Measurements from ENCODE around the gene PDPK1.
A peak's percentile ranks its signal among the peaks of the same experiment; 100 is the strongest.

Gene PDPK1

GRCh38 chr16:2507665-2508064 lies 30.2 kb upstream of the PDPK1 start:
- H3K4me1 ChIP-seq (ENCODE audit: control insufficient read depth, insufficient read depth, low read length, poor library complexity, severe bottlenecking) = peaks cover 7% of the 10 kb centered on the region
- no peaks in the 10 kb centered on the region for H3K36me3 ChIP-seq (ENCODE audit: control insufficient read depth, insufficient read depth, low read length)
- WGBS, 2 experiments (ENCODE audit: insufficient coverage in 2 of 2) = 94 to 97% methylated on average over 11 of the region's 11 CpGs
- no peaks in the 10 kb centered on the region for H3K9me3 ChIP-seq (ENCODE audit: control insufficient read depth, low read length)
- H3K4me3 ChIP-seq (ENCODE audit: extremely low read depth, insufficient read depth, low read length, poor library complexity, severe bottlenecking) = no peak overlapping the region
- no peak overlapping the region for H3K27ac ChIP-seq (ENCODE audit: low read depth, low read length, severe bottlenecking)

- Histone ChIP-seq H3K36me3 (ENCODE audit: control insufficient read depth, insufficient read depth, low read length) (no peaks in the 10 kb centered on the region), H3K27ac (ENCODE audit: low read depth, low read length, severe bottlenecking) (no peak overlapping the region), H3K4me3 (ENCODE audit: extremely low read depth, insufficient read depth, low read length, poor library complexity, severe bottlenecking) (no peak overlapping the region), H3K9me3 (ENCODE audit: control insufficient read depth, low read length) (no peaks in the 10 kb centered on the region), H3K4me1 (ENCODE audit: control insufficient read depth, insufficient read depth, low read length, poor library complexity, severe bottlenecking) (peaks cover 7% of the 10 kb centered on the region)
- WGBS, 2 experiments (ENCODE audit: insufficient coverage in 2 of 2) = 87 to 92% methylated on average over 18 of the region's 18 CpGs
Measured at GRCh38 chr16:2508722-2509400, 29.0 kb upstream of the PDPK1 start.

GRCh38 chr16:2511128-2511800 lies 26.6 kb upstream of the PDPK1 start:
- H3K4me3 ChIP-seq (ENCODE audit: extremely low read depth, insufficient read depth, low read length, poor library complexity, severe bottlenecking) = no peak overlapping the region
- no peak overlapping the region for H3K27ac ChIP-seq (ENCODE audit: low read depth, low read length, severe bottlenecking)
- H3K36me3 ChIP-seq (ENCODE audit: control insufficient read depth, insufficient read depth, low read length) = peaks cover 3% of the 10 kb centered on the region
- peaks cover 18% of the 10 kb centered on the region for H3K4me1 ChIP-seq (ENCODE audit: control insufficient read depth, insufficient read depth, low read length, poor library complexity, severe bottlenecking)
- WGBS, 2 experiments (ENCODE audit: insufficient coverage in 2 of 2) = 58 to 72% methylated on average over 13 to 23 of the region's 24 CpGs
- H3K9me3 ChIP-seq (ENCODE audit: control insufficient read depth, low read length) = no peaks in the 10 kb centered on the region

GRCh38 chr16:2511996-2512734 lies 25.7 kb upstream of the PDPK1 start:
- peaks cover 3% of the 10 kb centered on the region for H3K36me3 ChIP-seq (ENCODE audit: control insufficient read depth, insufficient read depth, low read length)

GRCh38 chr16:2512735-2513404 lies 25.0 kb upstream of the PDPK1 start:
- Histone ChIP-seq H3K4me3 (ENCODE audit: extremely low read depth, insufficient read depth, low read length, poor library complexity, severe bottlenecking) (peak overlapping the region; percentile 82), H3K9me3 (ENCODE audit: control insufficient read depth, low read length) (no peaks in the 10 kb centered on the region), H3K36me3 (ENCODE audit: control insufficient read depth, insufficient read depth, low read length) (peaks cover 3% of the 10 kb centered on the region), H3K27ac (ENCODE audit: low read depth, low read length, severe bottlenecking) (peak overlapping the region; percentile 97), H3K4me1 (ENCODE audit: control insufficient read depth, insufficient read depth, low read length, poor library complexity, severe bottlenecking) (peaks cover 30% of the 10 kb centered on the region)
- 46 to 55% methylated on average over 11 to 15 of the region's 15 CpGs for WGBS, 2 experiments (ENCODE audit: insufficient coverage in 2 of 2)

More at GRCh38 chr16:2511996-2512734, 25.7 kb upstream of the PDPK1 start:
- H3K27ac ChIP-seq (ENCODE audit: low read depth, low read length, severe bottlenecking) = no peak overlapping the region
- H3K9me3 ChIP-seq (ENCODE audit: control insufficient read depth, low read length) = no peaks in the 10 kb centered on the region
- H3K4me1 ChIP-seq (ENCODE audit: control insufficient read depth, insufficient read depth, low read length, poor library complexity, severe bottlenecking) = peaks cover 27% of the 10 kb centered on the region
- WGBS, 2 experiments (ENCODE audit: insufficient coverage in 2 of 2) = 88 to 94% methylated on average over 12 to 17 of the region's 17 CpGs
- H3K4me3 ChIP-seq (ENCODE audit: extremely low read depth, insufficient read depth, low read length, poor library complexity, severe bottlenecking) = no peak overlapping the region

GRCh38 chr16:2513405-2514332 lies 24.2 kb upstream of the PDPK1 start, which contains the start of gene ATP6V0C:
Gene ATP6V0C (plus strand): TSS chr16:2513952. CDS start chr16:2514104, 152 bp downstream.
- H3K4me3 ChIP-seq (ENCODE audit: extremely low read depth, insufficient read depth, low read length, poor library complexity, severe bottlenecking) = peak within 1 kb of the TSS; percentile 82
- peaks cover 9% of the 10 kb centered on the region for H3K36me3 ChIP-seq (ENCODE audit: control insufficient read depth, insufficient read depth, low read length)
- peaks cover 35% of the 10 kb centered on the region for H3K4me1 ChIP-seq (ENCODE audit: control insufficient read depth, insufficient read depth, low read length, poor library complexity, severe bottlenecking)
- no peaks in the 10 kb centered on the region for H3K9me3 ChIP-seq (ENCODE audit: control insufficient read depth, low read length)
- H3K27ac ChIP-seq (ENCODE audit: low read depth, low read length, severe bottlenecking) = peak within 1 kb of the TSS; percentile 97
- 1 to 2% methylated on average over 78 to 92 of the region's 122 CpGs for WGBS, 2 experiments (ENCODE audit: insufficient coverage in 2 of 2)

GRCh38 chr16:2514333-2515179 lies 23.3 kb upstream of the PDPK1 start:
- Histone ChIP-seq H3K27ac (ENCODE audit: low read depth, low read length, severe bottlenecking) (peak overlapping the region; percentile 97), H3K4me1 (ENCODE audit: control insufficient read depth, insufficient read depth, low read length, poor library complexity, severe bottlenecking) (peaks cover 39% of the 10 kb centered on the region)

GRCh38 chr16:2515180-2515851 lies 22.5 kb upstream of the PDPK1 start:
- Histone ChIP-seq H3K36me3 (ENCODE audit: control insufficient read depth, insufficient read depth, low read length) (peaks cover 15% of the 10 kb centered on the region), H3K4me3 (ENCODE audit: extremely low read depth, insufficient read depth, low read length, poor library complexity, severe bottlenecking) (peak overlapping the region; percentile 82), H3K9me3 (ENCODE audit: control insufficient read depth, low read length) (no peaks in the 10 kb centered on the region), H3K4me1 (ENCODE audit: control insufficient read depth, insufficient read depth, low read length, poor library complexity, severe bottlenecking) (peaks cover 39% of the 10 kb centered on the region), H3K27ac (ENCODE audit: low read depth, low read length, severe bottlenecking) (peak overlapping the region; percentile 62)
- WGBS, 2 experiments (ENCODE audit: insufficient coverage in 2 of 2) = 72 to 75% methylated on average over 6 to 8 of the region's 14 CpGs

More at GRCh38 chr16:2514333-2515179, 23.3 kb upstream of the PDPK1 start:
- Histone ChIP-seq H3K4me3 (ENCODE audit: extremely low read depth, insufficient read depth, low read length, poor library complexity, severe bottlenecking) (peak overlapping the region; percentile 82), H3K36me3 (ENCODE audit: control insufficient read depth, insufficient read depth, low read length) (peaks cover 15% of the 10 kb centered on the region), H3K9me3 (ENCODE audit: control insufficient read depth, low read length) (no peaks in the 10 kb centered on the region)
- 3 to 4% methylated on average over 23 to 42 of the region's 63 CpGs for WGBS, 2 experiments (ENCODE audit: insufficient coverage in 2 of 2)
